Chondrocyte (in vitro differentiated cells): Measurements from ENCODE around the gene CALB2. TPM values are rescaled to one million over a fixed set of nuclear protein-coding genes. Genes with fewer than 3 reads are reported as not detected.

Experiments used
- DNase-seq: peaks from one replicate; pipeline ENCODE4 v3.0.0; 2021; ENCODE audit warnings: mixed read lengths, low spot score
- H3K27ac Mint-ChIP-seq: one replicate; pipeline ENCODE4 v1.8.0; 2021; ENCODE audit warnings: mild to moderate bottlenecking, moderate library complexity, mixed read lengths; ENCODE audit not compliant: unreplicated experiment
- H3K27me3 Mint-ChIP-seq: 2 replicates; pipeline ENCODE4 v1.8.0; 2021; ENCODE audit warnings: low read depth, mixed read lengths
- H3K36me3 Mint-ChIP-seq: 2 replicates; pipeline ENCODE4 v1.8.0; 2021; ENCODE audit warnings: low read depth, mixed read lengths
- H3K4me1 Mint-ChIP-seq: 2 replicates; pipeline ENCODE4 v1.8.0; 2021; ENCODE audit warnings: low read depth, mild to moderate bottlenecking, mixed read lengths
- H3K4me3 Mint-ChIP-seq: one replicate; pipeline ENCODE4 v1.8.0; 2021; ENCODE audit warnings: mild to moderate bottlenecking, moderate library complexity, mixed read lengths; ENCODE audit not compliant: unreplicated experiment
- H3K9me3 Mint-ChIP-seq: 2 replicates; pipeline ENCODE4 v1.8.0; 2021; ENCODE audit warnings: low read depth, mixed read lengths
- CTCF ChIP-seq: fragments of 200-600 bp; sonication (generic); IDR thresholded peaks from 2 replicates; pipeline ENCODE4 v1.5.0; 2021; ENCODE audit warnings: antibody characterized with exemption, mild to moderate bottlenecking, moderate library complexity
- total RNA-seq: library from RNA; stranded (reverse); gene quantifications from 3 replicates; pipeline ENCODE4 v1.2.1, GENCODE V29; 2021

The CALB2 gene
- total RNA-seq, 1 donor from 2014 or later: not detected

GRCh38 chr16:71436473-71436872 lies 78.0 kb downstream of the CALB2 start:
- no peaks in the 10 kb centered on the region for H3K36me3 Mint-ChIP-seq
- H3K27ac Mint-ChIP-seq: no peak overlapping the region

GRCh38 chr16:71439523-71439922 lies 81.0 kb downstream of the CALB2 start:
- DNase-seq: no peak
- no peak overlapping the region for H3K27ac Mint-ChIP-seq
- H3K9me3 Mint-ChIP-seq: peaks cover 13% of the 10 kb centered on the region
- TF ChIP-seq CTCF: no peak
- peaks cover 3% of the 10 kb centered on the region for H3K27me3 Mint-ChIP-seq
- no peak overlapping the region for H3K4me3 Mint-ChIP-seq
- H3K36me3 Mint-ChIP-seq: no peaks in the 10 kb centered on the region
- no peaks in the 10 kb centered on the region for H3K4me1 Mint-ChIP-seq

More at GRCh38 chr16:71436473-71436872, 78.0 kb downstream of the CALB2 start:
- Mint-ChIP-seq H3K4me1 (no peaks in the 10 kb centered on the region), H3K27me3 (peaks cover 3% of the 10 kb centered on the region), H3K9me3 (no peaks in the 10 kb centered on the region), H3K4me3 (no peak overlapping the region)
- no peak for DNase-seq
- no peak for TF ChIP-seq CTCF

Other genes starting within 250 kb of the CALB2 start
- gene HYDIN, start 128.0 kb upstream of the CALB2 start, total RNA-seq: not detected in 3 replicates
- gene CMTR2, start 69.3 kb upstream of the CALB2 start, total RNA-seq: 15.4 to 17.6 TPM (median 17.2 TPM) in 3 replicates
- gene TLE7, start 83.3 kb downstream of the CALB2 start, total RNA-seq: not detected in 3 replicates
- 8.6 to 10.4 TPM (median 8.8 TPM) in 3 replicates for gene ZNF23, start 103.5 kb downstream of the CALB2 start, total RNA-seq
- 1.7 to 3.9 TPM (median 2.1 TPM) in 3 replicates for gene ZNF19, start 130.6 kb downstream of the CALB2 start, total RNA-seq
- gene CHST4, start 167.7 kb downstream of the CALB2 start, total RNA-seq: not detected in 3 replicates
- 0.26 to 0.35 TPM in 2 of 3 replicates, not detected in the other for gene TAT, start 218.4 kb downstream of the CALB2 start, total RNA-seq